Neuronal stem cell (in vitro differentiated cells): ENCODE results near the gene SRCIN1.

ENCODE experiments used
- DNase-seq: peaks from one replicate; pipeline ENCODE4 v3.0.0-alpha.2; 2013; ENCODE audit warnings: low spot score
- H2AFZ ChIP-seq: one replicate; pipeline ENCODE4 v1.6.1; 2013; ENCODE audit warnings: mild to moderate bottlenecking, low read length, inconsistent platforms
- H2AK5ac ChIP-seq: 2 replicates; pipeline ENCODE4 v1.6.1; 2013; ENCODE audit warnings: low read depth, mild to moderate bottlenecking, inconsistent platforms, low read length, moderate library complexity, mixed read lengths
- H2BK120ac ChIP-seq: 2 replicates; pipeline ENCODE4 v1.6.1; 2013; ENCODE audit warnings: low read depth, mild to moderate bottlenecking, inconsistent platforms, low read length, moderate library complexity, mixed read lengths
- H2BK12ac ChIP-seq: one replicate; pipeline ENCODE4 v1.6.1; 2013; ENCODE audit warnings: low read length, inconsistent platforms
- H2BK15ac ChIP-seq: 2 replicates; pipeline ENCODE4 v1.6.1; 2013; ENCODE audit warnings: mild to moderate bottlenecking, low read length, inconsistent platforms, mixed read lengths
- H2BK5ac ChIP-seq: one replicate; pipeline ENCODE4 v1.6.1; 2013; ENCODE audit warnings: inconsistent platforms, mild to moderate bottlenecking, low read length, moderate library complexity
- H3K14ac ChIP-seq: one replicate; pipeline ENCODE4 v1.6.1; 2013; ENCODE audit warnings: low read length, inconsistent platforms
- H3K18ac ChIP-seq: 2 replicates; pipeline ENCODE4 v1.6.1; 2013; ENCODE audit warnings: low read length, inconsistent platforms
- H3K23ac ChIP-seq: 2 replicates; pipeline ENCODE4 v1.6.1; 2013; ENCODE audit warnings: low read depth, mild to moderate bottlenecking, mixed read lengths, low read length, inconsistent platforms; ENCODE audit not compliant: poor library complexity
- H3K27ac ChIP-seq: replicated peaks from 3 replicates; pipeline ENCODE4 v1.5.1; 2013; ENCODE audit warnings: low read length, inconsistent platforms
- H3K27me3 ChIP-seq, 3 experiments: 2 replicates each; pipeline ENCODE4 v1.6.1; 2013; ENCODE audit warnings: low read length in 3 of 3, mild to moderate bottlenecking in 2 of 3, inconsistent platforms in 1 of 3, low read depth in 1 of 3, mixed read lengths in 1 of 3, moderate library complexity in 1 of 3; ENCODE audit not compliant: control insufficient read depth in 3 of 3, insufficient read depth in 3 of 3
- H3K36me3 ChIP-seq, 2 donors: replicated peaks in 1 of 2; 2 replicates each; pipeline ENCODE4 v1.6.1; 2013; ENCODE audit warnings: low read length in 2 of 2; ENCODE audit not compliant: control insufficient read depth in 2 of 2, insufficient read depth in 2 of 2
- H3K4ac ChIP-seq: 2 replicates; pipeline ENCODE4 v1.6.1; 2013; ENCODE audit warnings: inconsistent platforms, mild to moderate bottlenecking, low read length, moderate library complexity
- H3K4me1 ChIP-seq, 2 donors: 1 replicate in 1 of 2; 2 replicates in 1 of 2; pipeline ENCODE4 v1.6.1; 2013; ENCODE audit warnings: low read length in 2 of 2, low read depth in 1 of 2; ENCODE audit not compliant: control insufficient read depth in 2 of 2, insufficient read depth in 1 of 2
- H3K4me2 ChIP-seq: one replicate; pipeline ENCODE4 v1.6.1; 2013; ENCODE audit warnings: mild to moderate bottlenecking, low read length, inconsistent platforms; ENCODE audit not compliant: insufficient read depth, poor library complexity, severe bottlenecking
- H3K4me3 ChIP-seq, 2 donors: 2 replicates each; pipeline ENCODE4 v1.5.1; 2013; ENCODE audit warnings: low read length in 2 of 2, mild to moderate bottlenecking in 2 of 2, inconsistent platforms in 1 of 2, moderate library complexity in 1 of 2
- H3K79me1 ChIP-seq: one replicate; pipeline ENCODE4 v1.6.1; 2013; ENCODE audit warnings: low read depth, mild to moderate bottlenecking, inconsistent platforms, low read length, moderate library complexity
- H3K9ac ChIP-seq: one replicate; pipeline ENCODE4 v1.6.1; 2013; ENCODE audit warnings: mild to moderate bottlenecking, low read depth, low read length, inconsistent platforms; ENCODE audit not compliant: poor library complexity
- H3K9me3 ChIP-seq, 2 donors: replicated peaks in 1 of 2; 2 replicates each; pipeline versions ENCODE3 to v1.6.1; 2013; ENCODE audit warnings: low read length in 2 of 2, mild to moderate bottlenecking in 2 of 2, inconsistent platforms in 1 of 2, low read depth in 1 of 2, mixed read lengths in 1 of 2, moderate library complexity in 1 of 2; ENCODE audit not compliant: control insufficient read depth in 2 of 2, insufficient read depth in 1 of 2
- H4K8ac ChIP-seq: one replicate; pipeline ENCODE4 v1.6.1; 2013; ENCODE audit warnings: low read depth, mild to moderate bottlenecking, inconsistent platforms, low read length, moderate library complexity
- H4K91ac ChIP-seq: one replicate; pipeline ENCODE4 v1.6.1; 2013; ENCODE audit warnings: low read length, low read depth, mild to moderate bottlenecking, inconsistent platforms; ENCODE audit not compliant: poor library complexity
- WGBS, 2 donors: extraction: QIAGEN DNeasy Blood & Tissue Kit; methylation state at CpG; one replicate each; pipeline ENCODE4 v1.1.7; 2013; ENCODE audit warnings: missing lambda C conversion rate in 2 of 2, mixed read lengths in 1 of 2; ENCODE audit not compliant: insufficient read length in 2 of 2, insufficient replicate concordance in 1 of 2; ENCODE audit errors: extremely low coverage in 2 of 2; 5-methylcytosine and 5-hydroxymethylcytosine counted together

The SRCIN1 gene

DNA sequence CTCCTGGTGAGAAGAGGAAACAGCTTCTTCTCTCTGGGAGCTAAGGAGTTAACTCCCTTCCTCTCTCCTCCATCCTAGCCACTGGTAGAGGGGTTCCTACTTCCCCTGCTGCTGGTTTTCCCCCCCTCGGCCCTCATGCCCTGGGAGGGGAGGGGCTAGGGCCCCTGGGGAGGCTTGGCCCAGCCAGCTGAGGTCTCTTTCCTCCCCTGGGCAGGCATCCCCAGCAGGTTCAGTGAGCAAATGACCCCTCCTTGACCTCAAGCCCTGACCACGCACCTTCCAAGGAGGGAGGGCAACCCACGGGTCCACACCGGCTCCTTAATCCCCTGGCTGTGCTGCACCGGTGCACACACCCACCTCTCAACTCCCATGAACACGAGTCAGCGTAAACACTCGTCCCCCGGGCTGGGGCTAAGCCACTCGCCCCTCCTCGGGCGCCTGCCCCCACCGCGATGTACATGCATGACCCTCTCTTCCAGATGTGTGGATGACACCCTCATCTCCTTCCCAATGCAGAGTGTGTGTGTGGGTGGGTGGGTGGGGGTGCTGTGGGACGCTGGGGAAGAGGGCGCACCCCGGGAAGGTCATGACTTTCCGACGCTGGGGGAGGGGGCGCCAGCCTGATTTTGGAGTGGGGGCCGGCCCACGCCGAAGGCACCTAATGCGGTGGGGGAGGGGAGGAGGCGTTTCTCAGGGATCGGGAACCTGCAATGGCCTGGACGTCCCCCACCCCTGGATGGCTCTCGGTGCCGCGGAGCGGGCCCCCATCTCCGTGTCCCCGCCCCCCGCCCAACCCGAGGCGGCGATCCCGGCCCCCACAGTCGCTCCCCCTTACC lies 33.7 kb downstream of the SRCIN1 start:
- Histone ChIP-seq H4K91ac (no peak overlapping the region), H3K4me2 (peak overlapping the region; percentile 66), H3K4me1 (peaks cover 13 to 23% of the 10 kb centered on the region in 2 donors), H3K27me3 (peaks cover 0 to 32% (median 8%) of the 10 kb centered on the region in 3 experiments), H3K4me3 (peak overlapping the region; percentile 25 to 65), H3K9me3 (no peaks in the 10 kb centered on the region), H3K4ac (no peak overlapping the region), H2BK120ac (no peak overlapping the region), H2BK15ac (no peak overlapping the region), H2BK12ac (no peak overlapping the region), H2AFZ (peak overlapping the region; percentile 36), H3K9ac (peak overlapping the region; percentile 34), H4K8ac (no peak overlapping the region), H2BK5ac (no peak overlapping the region), H3K27ac (no peak overlapping the region), H3K14ac (peak overlapping the region; percentile 17), H3K18ac (peak overlapping the region; percentile 54), H2AK5ac (peak overlapping the region; percentile 56), H3K36me3 (no peaks in the 10 kb centered on the region), H3K79me1 (no peaks in the 10 kb centered on the region), H3K23ac (no peak overlapping the region)
- WGBS, 2 donors: no CpG with 5 or more reads among the region's 39 CpGs
- DNase-seq: no peak

DNA sequence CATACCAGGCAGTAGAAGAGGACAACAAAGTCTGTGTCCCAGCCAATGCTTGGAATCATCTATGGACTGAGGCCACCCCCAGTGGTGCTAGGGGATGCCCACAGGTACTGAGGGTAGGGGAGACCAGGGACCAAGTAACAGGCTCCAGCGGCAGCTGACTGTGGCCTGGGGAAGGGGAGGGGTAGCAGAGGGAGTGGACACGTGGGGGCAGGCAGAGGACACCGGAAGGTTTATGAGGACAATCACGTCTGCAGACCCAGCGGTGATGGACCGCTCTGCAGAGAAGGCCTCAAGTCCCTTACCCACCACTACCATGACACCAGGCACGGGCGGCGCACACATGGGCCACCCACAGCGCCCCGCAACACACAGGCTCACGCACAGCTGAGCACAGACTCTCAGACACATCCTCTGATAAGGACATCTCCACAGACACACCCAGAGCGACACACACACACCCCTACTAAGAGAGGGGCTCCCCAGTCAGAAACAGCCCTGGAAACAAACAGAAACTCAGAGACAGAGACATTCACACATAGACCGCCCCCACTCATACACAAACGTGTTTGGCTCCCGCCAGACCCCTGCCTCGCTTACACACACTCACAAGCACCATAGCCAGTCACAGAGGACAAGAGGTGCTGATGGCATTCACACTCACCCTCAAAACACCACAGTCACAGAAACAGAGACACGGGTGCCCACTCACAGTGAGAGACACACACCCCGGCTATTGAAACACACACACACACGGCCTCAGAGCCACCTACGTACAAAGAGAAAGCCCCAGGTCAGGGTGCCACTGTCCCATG lies 35.8 kb downstream of the SRCIN1 start:
- H2AFZ ChIP-seq: no peak overlapping the region
- H3K9me3 ChIP-seq: no peaks in the 10 kb centered on the region
- H3K27ac ChIP-seq: no peak overlapping the region
- H3K36me3 ChIP-seq: no peaks in the 10 kb centered on the region
- no peak overlapping the region for H2BK15ac ChIP-seq
- H2BK12ac ChIP-seq: no peak overlapping the region
- H2BK5ac ChIP-seq: no peak overlapping the region
- peaks cover 0 to 23% (median 0%) of the 10 kb centered on the region in 3 experiments for H3K27me3 ChIP-seq
- H3K4ac ChIP-seq: no peak overlapping the region
- H3K4me2 ChIP-seq: no peak overlapping the region
- no peaks in the 10 kb centered on the region for H3K79me1 ChIP-seq
- no peak overlapping the region for H2BK120ac ChIP-seq
- H4K91ac ChIP-seq: no peak overlapping the region
- H3K14ac ChIP-seq: no peak overlapping the region
- H3K18ac ChIP-seq: no peak overlapping the region
- DNase-seq: no peak
- H3K4me3 ChIP-seq: no peak overlapping the region
- peaks cover 17 to 36% of the 10 kb centered on the region in 2 donors for H3K4me1 ChIP-seq
- H2AK5ac ChIP-seq: no peak overlapping the region
- H3K9ac ChIP-seq: peak overlapping the region; percentile 9
- no peak overlapping the region for H3K23ac ChIP-seq
- no CpG with 5 or more reads among the region's 21 CpGs for WGBS, 2 donors
- H4K8ac ChIP-seq: no peak overlapping the region

GRCh38 chr17:38568845-38569510 lies 36.8 kb downstream of the SRCIN1 start:
- DNase-seq: no peak
- Histone ChIP-seq H3K4me2 (no peak overlapping the region), H3K23ac (no peak overlapping the region), H3K27ac (no peak overlapping the region), H3K4ac (no peak overlapping the region), H3K9me3 (no peaks in the 10 kb centered on the region), H3K4me3 (no peak overlapping the region), H2BK120ac (no peak overlapping the region), H2AFZ (no peak overlapping the region), H2BK15ac (no peak overlapping the region), H3K9ac (no peak overlapping the region), H2BK5ac (no peak overlapping the region), H4K91ac (no peak overlapping the region), H3K27me3 (peaks cover 0 to 25% (median 5%) of the 10 kb centered on the region in 3 experiments), H2BK12ac (no peak overlapping the region), H2AK5ac (no peak overlapping the region), H3K18ac (no peak overlapping the region), H4K8ac (no peak overlapping the region), H3K79me1 (no peaks in the 10 kb centered on the region), H3K4me1 (peaks cover 24 to 44% of the 10 kb centered on the region in 2 donors), H3K36me3 (no peaks in the 10 kb centered on the region), H3K14ac (no peak overlapping the region)
- WGBS, 2 donors: no CpG with 5 or more reads among the region's 9 CpGs
